Measurements from ENCODE around the gene MAP3K3. TPM values are rescaled to one million over a fixed set of nuclear protein-coding genes. Genes with fewer than 3 reads are reported as not detected.

Gene MAP3K3
- total RNA-seq, 3 donors from 2014 or later (not counting 1 experiment from before 2014, with no cell fraction given), result 82.0 to 89.2 (median 88.5) TPM

DNA sequence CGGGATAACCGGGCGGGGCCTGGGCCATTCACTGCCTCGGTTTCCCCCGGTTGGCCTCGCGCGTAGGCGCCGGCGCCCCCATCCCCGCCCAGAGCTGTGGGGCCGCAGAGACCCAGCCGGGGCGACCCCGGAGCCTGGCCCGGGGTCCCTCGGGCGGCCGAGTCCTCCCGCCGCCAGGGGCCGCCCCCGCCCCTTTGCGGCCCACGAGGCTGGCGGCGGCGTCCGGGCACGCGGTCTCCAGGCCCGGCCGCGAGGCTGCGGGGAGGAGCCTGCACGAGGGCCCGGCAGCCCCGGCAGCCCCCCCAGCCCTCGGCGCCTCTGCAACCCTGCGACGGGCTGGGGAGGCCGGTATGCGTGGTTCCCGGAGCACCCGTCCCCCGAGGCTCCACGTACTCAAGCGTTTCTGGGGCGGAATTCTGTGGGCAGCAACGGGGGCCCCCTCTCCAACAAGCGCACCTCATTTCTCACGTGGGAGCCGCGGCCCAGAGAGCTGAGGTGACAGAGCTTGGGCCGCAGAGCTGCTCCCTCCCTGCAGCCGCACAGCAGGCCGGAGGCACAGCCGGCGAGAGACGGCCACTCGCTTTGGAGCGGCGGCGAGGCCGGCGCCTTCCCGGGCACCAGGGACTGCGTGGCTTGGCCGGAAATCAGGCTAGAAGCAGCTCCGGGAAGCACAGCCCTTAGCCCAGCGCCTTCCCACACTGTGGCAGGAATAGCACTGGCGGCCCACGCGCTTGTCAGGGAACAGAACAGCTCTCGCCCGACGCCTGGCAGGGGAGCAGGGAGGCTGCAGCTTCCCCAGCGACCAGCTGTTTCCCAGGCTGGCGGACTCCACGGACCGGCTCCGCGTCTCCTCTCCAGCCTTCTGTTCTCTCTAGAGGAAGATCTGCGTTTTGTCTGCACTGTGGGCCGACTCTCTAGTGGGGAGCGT lies 78.6 kb downstream of the MAP3K3 start:
- Mint-ChIP-seq H3K4me1 (peaks cover 63 to 67% of the 10 kb centered on the region in 2 donors), H3K36me3 (no peaks in the 10 kb centered on the region), H3K4me3 (peak overlapping the region; percentile 93), H3K27me3 (ENCODE audit: low read depth in 2 of 2) (no peaks in the 10 kb centered on the region), H3K9me3 (no peaks in the 10 kb centered on the region), H3K27ac (peak overlapping the region; percentile 96 to 97)
- Histone ChIP-seq H3K27me3 (ENCODE audit: control insufficient read depth, insufficient read depth, low read length) (no peaks in the 10 kb centered on the region), H3K27ac (ENCODE audit: low read length) (peak overlapping the region; percentile 86), H3K9me3 (ENCODE audit: control insufficient read depth, insufficient read depth, low read length) (no peaks in the 10 kb centered on the region), H3K36me3 (ENCODE audit: control insufficient read depth, insufficient read depth, low read length) (peaks cover 36% of the 10 kb centered on the region), H3K4me1 (ENCODE audit: control insufficient read depth, insufficient read depth, low read length) (peaks cover 78% of the 10 kb centered on the region), H3K4me3 (ENCODE audit: low read length) (peak overlapping the region; percentile 47)
- DNase-seq (peak; percentile 69 to 80), ATAC-seq (peak; percentile 11 to 19 (median 15))
- intact Hi-C loops (cut with micrococcal nuclease), result no loop called here
- TF ChIP-seq, protein P1, sequence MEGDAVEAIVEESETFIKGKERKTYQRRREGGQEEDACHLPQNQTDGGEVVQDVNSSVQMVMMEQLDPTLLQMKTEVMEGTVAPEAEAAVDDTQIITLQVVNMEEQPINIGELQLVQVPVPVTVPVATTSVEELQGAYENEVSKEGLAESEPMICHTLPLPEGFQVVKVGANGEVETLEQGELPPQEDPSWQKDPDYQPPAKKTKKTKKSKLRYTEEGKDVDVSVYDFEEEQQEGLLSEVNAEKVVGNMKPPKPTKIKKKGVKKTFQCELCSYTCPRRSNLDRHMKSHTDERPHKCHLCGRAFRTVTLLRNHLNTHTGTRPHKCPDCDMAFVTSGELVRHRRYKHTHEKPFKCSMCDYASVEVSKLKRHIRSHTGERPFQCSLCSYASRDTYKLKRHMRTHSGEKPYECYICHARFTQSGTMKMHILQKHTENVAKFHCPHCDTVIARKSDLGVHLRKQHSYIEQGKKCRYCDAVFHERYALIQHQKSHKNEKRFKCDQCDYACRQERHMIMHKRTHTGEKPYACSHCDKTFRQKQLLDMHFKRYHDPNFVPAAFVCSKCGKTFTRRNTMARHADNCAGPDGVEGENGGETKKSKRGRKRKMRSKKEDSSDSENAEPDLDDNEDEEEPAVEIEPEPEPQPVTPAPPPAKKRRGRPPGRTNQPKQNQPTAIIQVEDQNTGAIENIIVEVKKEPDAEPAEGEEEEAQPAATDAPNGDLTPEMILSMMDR (IDR thresholded peaks at IDR 0.05), result no peak
- WGBS (ENCODE audit: insufficient coverage), result 1% methylated on average over 88 of the region's 88 CpGs

DNA sequence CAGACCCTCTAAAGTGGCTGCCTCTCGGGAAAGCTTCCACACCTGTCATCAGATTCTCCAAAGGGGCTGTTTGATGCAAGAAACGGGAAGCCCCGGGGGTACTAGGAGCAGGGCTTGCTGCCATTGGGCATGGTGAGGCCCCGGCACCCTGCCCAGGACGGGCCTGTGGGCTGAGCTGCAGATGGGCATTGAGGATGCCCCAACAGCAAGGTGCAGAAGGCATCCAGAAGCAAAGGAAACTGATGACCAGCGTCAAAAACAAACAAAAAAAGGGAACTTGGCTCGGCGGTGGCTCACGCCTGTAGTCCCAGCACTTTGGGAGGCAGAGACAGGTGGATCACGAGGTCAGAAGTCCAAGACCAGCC lies 79.2 kb downstream of the MAP3K3 start:
- TF ChIP-seq, protein P1 (IDR thresholded peaks at IDR 0.05), result no peak
- intact Hi-C loops (cut with micrococcal nuclease), result no loop called here
- Histone ChIP-seq H3K9me3 (ENCODE audit: control insufficient read depth, insufficient read depth, low read length) (no peaks in the 10 kb centered on the region), H3K36me3 (ENCODE audit: control insufficient read depth, insufficient read depth, low read length) (peaks cover 30% of the 10 kb centered on the region), H3K27me3 (ENCODE audit: control insufficient read depth, insufficient read depth, low read length) (no peaks in the 10 kb centered on the region), H3K4me1 (ENCODE audit: control insufficient read depth, insufficient read depth, low read length) (peaks cover 78% of the 10 kb centered on the region), H3K27ac (ENCODE audit: low read length) (peak overlapping the region; percentile 86), H3K4me3 (ENCODE audit: low read length) (peak overlapping the region; percentile 47)
- Mint-ChIP-seq H3K27me3 (ENCODE audit: low read depth in 2 of 2) (no peaks in the 10 kb centered on the region), H3K4me3 (peak overlapping the region; percentile 93), H3K36me3 (no peaks in the 10 kb centered on the region), H3K27ac (peak overlapping the region; percentile 96 to 97), H3K4me1 (peaks cover 63 to 67% of the 10 kb centered on the region in 2 donors), H3K9me3 (no peaks in the 10 kb centered on the region)
- ATAC-seq, result no peak
- 11% methylated on average over 10 of the region's 10 CpGs for WGBS (ENCODE audit: insufficient coverage)
- DNase-seq, result no peak

DNA sequence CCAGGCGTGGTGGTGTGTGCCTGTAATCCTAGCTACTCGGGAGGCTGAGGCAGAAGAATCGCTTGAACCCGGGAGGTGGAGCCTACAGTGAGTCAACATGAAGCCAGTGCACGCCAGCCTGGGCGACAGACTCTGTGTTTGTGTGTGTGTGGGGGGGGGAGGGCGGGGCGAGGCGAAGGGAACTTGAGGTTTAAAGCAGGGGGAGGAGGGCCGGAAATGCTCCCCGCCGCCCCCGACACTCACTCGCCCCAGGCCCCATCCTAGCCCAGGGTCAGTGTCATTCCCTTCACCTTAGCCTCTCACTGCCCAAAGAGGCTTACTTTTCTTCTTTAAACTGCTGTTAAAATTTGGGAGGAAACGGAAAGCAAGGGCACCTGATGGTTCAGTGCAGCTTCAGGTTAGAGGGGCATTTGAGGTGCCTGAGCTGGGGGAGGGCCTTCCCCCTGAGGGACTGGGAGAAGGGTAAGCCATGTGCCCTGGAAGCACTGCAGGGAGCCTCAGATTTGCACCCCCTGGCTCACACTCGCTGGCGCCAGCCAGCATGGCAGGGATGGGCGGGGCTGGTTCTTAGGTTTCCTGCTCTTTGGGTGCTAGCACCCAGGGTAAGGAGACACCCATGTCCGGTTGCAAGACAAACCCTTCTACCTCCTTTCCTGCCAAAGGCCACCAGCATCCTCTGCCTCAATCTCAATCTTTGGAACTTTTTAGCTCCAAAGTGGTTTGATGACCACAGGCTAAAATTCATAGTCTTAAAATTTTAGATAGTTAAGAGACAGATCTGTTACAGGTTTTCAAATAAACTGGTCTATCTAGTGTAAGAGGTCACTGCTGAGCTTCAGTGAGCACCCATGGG lies 79.9 kb downstream of the MAP3K3 start:
- 3% methylated on average over 12 of the region's 19 CpGs for WGBS (ENCODE audit: insufficient coverage)
- peaks cover 23% of the 10 kb centered on the region for H3K36me3 ChIP-seq (ENCODE audit: control insufficient read depth, insufficient read depth, low read length)

More for the DNA sequence above, 79.9 kb downstream of the MAP3K3 start:
- Mint-ChIP-seq H3K27ac (peak overlapping the region; percentile 96 to 97), H3K27me3 (ENCODE audit: low read depth in 2 of 2) (no peaks in the 10 kb centered on the region), H3K4me3 (peak overlapping the region; percentile 93), H3K9me3 (no peaks in the 10 kb centered on the region), H3K36me3 (no peaks in the 10 kb centered on the region), H3K4me1 (peaks cover 63 to 67% of the 10 kb centered on the region in 2 donors)
- DNase-seq, result peak; percentile 63 to 89
- H3K4me3 ChIP-seq (ENCODE audit: low read length), result peak overlapping the region; percentile 47
- ATAC-seq, result peak; percentile 25 to 47 (median 27)
- intact Hi-C loops (cut with micrococcal nuclease), result no loop called here
- TF ChIP-seq, protein P1 (IDR thresholded peaks at IDR 0.05), result no peak
- H3K27ac ChIP-seq (ENCODE audit: low read length), result peak overlapping the region; percentile 86
- H3K27me3 ChIP-seq (ENCODE audit: control insufficient read depth, insufficient read depth, low read length), result no peaks in the 10 kb centered on the region
- H3K9me3 ChIP-seq (ENCODE audit: control insufficient read depth, insufficient read depth, low read length), result no peaks in the 10 kb centered on the region
- peaks cover 78% of the 10 kb centered on the region for H3K4me1 ChIP-seq (ENCODE audit: control insufficient read depth, insufficient read depth, low read length)
